Bone marrow (tissue), 2 donors: ENCODE results near the gene LSM14A.
"Not testable (repeated sequence)": the region's sequence is repeated elsewhere in the genome, so short reads cannot be mapped to it uniquely, and the experiment has no call there.

Experiments
- DNase-seq, 2 donors: peaks; one replicate each; lab custom pipeline; 2025; lab: John Stamatoyannopoulos, UW

LSM14A gene

DNA sequence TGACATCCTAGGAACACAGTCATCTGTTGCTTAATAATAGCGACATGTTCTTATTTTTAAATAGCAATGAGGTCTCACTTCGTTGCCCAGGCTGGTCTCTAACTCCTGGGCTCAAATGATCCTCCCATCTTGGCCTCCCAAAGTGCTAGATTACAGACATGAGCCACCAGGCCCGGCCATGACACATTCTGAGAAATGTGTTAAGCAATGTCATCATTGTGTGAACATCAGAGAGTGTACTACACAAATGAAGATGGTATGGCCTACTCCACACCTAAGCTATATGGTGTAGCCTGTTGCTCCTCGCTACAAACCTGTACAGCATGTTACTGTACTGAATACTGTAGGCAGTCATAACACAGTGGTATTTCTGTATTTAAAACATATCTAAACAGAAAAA is 57.4 kb downstream of the LSM14A start:
- no peak for DNase-seq

DNA sequence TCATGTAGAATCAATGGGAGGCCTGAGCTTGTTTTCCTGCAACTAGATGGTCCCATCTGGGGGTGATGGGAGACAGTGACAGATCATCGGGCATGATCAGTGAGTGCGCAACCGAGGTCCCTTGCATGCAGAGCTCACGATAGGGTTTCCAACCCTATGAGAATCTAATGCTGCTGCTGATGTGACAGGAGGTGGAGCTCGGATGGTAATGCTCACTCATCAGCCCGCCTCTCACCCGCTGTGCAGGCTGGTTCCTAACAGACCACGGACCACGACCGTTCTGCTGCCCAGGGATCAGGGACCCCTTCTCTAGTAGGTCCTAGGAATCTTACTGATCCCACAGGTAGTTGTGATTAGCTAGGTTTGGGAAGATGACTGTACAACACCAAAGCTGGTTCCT is 58.5 kb downstream of the LSM14A start:
- no peak for DNase-seq

DNA sequence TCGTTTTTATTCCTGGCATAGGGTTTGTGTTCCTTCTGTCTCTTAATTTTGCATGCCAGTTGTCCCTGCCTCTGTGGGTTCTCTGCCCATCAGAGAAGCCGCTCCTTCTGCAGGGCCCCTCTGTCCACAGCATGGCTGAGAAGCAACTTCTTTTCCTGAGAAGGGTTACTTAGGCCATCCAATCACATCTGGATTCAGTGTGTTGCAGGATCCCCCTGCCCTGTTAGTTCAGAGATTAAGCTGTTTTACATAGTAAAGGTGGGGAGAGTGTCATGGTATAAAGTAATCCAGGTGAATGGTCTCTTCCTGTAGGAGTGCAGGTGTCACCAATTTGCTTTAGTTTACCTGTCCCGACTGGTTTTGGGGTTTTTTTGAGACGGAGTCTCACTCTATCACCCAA is 59.1 kb downstream of the LSM14A start:
- no peak for DNase-seq

DNA sequence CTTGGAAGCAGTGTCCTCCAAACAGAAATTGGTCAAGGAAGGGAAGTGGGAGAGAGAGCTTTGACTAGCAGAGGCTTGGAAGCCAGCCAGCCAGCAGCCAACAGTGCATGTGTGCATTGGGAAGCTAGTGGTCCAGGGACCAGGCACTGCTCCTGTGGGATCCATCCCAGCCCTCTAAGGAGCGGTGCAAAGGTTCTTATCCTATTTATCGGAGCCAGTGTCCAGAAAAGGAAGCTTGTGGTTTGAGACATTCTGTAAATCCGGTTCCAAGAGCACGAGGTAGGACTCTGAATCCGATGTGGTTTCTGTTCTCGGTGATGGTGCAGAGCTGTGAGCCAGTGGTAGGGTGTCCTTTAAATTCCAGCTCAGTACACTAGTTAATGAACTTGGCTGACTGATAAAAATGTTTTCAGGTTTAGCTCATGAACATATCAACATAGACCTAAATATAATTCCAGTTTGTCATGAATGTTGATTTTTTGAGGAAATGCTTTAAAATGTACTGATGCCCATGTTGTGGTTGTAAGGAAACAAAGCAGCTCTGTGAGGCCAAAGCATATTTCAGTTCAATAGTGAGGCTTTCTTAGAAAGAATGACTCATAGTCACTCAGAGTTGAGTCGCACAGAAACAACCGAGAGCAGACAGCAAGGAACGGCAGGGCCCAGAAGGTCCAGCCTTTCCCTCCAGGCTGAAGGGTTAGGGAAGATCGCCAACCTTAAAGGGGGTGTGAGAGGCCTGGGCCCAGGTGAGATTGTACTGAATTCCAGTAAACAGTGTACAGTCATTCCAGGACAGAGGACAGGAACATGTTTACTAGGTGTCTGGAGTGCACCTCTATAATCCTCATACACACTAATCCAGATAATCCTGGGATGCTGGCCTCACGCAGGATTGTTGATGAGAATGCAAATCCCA is 60.5 kb downstream of the LSM14A start:
- peak in 1 of 2 donors; percentile 4 for DNase-seq

DNA sequence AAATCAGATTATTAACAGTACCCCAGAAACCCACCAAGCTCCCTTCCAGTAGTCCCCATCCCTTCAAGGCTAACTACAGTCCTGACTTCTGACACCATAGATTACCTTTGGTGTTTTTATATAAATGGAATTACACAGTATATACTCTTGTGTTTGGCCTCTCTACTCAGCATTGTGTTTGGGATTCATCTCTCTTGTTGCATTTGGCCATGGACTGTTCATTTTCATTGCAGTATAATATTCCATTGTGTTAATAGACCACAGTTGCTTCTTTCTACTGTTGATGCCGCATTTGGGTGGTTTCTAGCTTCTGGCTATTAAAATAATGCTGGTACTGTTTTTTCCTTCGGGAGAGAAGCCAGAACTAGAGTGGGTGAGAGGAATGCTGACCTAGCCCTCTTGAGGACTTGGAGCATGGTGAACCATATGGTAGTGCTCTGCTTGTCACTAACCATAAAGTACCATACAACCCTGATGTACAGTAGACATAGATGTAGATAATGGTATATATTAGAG is 63.2 kb downstream of the LSM14A start:
- no peak for DNase-seq

DNA sequence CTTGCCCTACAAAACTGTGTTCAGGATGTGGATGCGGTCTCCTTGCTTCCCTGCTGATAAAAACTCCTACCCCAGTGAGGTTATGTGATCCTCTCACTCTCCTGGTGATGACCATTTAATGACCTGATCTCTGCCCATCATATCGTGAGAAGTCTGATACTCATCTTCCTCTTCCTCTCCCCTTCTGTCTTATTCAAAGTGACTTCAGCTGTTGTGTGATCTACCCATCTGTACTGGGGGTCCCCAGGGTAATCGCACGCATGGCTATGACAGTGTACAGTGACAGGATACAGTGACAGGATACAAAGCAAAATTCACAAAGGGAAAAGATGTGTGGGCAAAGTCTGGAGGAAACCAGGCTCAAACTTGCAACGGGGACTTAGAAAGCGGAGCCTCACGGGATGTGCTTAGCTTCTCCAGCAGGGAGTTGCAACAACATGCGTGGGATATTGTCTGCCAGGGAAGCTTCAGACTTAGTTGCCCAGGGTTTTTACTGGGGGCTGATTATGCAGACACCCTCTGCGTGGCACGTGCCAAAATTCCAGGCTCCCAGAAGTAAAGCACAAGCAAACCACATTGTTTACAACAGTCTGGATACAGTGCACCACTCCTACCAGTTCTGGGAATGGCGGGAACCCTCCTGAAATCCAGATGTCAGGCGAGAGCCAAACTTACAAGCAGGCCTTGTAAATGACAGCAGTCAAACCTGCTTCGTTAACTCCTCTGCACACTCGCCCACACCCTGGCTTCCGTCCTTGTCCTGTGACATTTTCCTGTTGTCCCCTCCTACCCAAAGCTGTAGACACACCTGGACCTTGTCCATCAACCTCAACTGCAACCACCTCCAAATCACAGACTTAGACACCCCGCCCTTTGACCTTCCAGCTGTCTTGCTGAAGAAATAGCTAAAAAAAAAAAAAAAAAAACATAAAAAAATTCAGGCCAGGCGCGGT is 64.0 kb downstream of the LSM14A start:
- DNase-seq: no peak

DNA sequence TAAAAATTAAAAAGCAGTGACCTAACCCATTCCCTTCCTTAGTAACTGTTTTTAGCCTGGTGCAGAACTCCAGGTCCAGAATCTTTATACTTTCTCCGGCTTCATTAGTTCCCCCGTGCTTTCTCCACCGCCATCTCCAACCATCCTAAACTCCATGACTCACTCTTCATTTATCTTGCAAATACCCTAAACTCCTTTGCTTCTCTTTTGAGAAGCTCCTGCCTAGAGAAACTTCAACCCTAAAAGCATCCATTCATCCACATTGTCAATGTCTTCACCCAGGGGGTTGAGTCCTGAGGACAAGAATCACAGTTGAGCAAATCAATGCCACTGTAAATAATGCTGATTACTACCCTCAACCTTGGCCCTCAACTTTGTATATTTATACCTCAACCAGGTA is 65.0 kb downstream of the LSM14A start:
- DNase-seq: no peak

DNA sequence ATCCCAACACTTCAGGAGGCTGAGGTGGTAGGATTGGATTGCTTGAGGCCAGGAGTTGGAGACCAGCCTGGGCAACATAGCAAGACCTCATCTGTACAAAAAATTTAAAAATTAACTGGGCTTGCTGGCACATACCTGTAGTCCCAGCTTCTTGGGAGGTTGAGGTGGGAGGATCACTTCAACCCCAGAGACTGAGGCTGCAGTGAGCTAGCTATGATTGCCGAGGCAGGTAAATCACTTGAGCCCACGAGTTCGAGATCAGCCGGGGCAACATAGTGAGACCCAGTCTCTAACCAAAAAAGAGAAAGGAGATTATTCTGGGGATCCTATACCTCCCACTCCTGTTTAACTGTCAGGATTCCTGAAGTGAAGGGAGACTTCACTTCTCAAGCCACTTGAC is 65.6 kb downstream of the LSM14A start:
- DNase-seq: no peak

DNA sequence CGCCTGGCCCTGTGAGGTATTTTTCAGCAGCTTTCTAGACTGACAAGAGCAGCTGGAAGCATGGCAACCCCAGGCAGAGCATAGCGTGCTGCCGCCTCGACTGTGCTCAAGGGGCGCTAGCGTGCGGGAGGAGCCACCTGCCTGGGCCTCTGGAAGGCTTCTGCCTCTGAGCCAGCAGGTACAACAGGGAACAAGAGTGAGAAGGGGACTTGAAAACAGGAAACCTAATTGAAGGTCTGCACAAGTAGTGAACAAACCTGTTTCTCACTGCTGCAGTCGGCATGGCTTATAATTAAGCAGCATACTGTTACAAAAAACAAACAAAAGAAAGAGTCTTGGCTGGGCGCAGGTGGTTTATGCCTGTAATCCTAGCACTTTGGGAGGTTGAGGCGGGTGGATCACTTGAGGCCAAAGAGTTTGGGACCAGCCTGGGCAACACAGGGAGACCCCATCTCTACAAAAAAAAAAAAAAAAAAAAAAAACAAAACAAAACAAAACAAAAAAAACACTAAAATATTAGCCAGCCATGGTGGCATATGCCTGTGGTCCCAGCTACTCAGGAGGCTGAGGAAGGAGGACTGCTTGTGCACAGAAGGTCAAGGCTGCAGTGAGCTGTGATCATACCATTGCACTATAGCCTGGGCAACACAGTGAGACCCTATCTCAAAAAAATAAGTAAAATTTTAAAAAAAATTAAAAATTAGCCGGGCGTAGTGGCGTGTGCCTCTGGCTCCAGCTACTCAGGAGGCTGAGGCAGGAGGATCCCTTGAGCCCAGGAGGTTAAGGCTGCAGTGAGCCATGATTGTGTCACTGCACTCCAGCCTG is 69.4 kb downstream of the LSM14A start:
- DNase-seq: no peak

DNA sequence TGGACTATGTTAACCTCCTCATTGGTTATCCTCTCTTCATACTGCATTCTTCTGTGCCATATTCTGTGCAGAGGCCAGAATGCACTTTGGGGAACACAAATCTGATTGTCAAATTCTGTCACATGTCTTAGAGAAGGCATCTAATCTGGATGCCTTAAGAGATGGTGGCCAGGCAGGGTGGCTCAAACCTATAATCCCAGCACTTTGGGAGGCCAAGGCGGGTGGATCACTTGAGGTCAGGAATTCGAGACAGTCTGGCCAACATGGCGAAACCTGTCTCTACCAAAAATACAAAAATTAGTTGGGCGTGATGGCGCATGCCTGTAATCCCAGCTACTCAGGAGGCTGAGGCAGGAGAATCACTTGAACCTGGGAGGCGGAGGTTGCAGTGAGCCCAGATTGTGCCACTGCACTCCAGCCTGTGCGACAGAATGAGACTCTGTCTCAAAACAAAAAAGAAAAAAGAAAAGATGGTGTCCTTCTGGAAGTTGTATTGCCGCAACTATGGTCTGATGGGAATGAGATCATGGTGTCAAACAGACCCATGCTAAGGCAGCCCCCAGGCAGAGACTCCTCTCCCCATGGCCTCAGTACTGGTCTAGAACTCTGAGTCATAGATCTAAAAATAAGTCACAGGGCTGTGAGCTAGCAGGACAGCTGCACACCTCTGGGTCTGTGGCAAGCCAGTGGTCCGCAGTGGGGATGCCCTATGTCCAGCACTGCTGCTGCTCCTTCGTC is 71.0 kb downstream of the LSM14A start:
- DNase-seq: not testable (repeated sequence)

DNA sequence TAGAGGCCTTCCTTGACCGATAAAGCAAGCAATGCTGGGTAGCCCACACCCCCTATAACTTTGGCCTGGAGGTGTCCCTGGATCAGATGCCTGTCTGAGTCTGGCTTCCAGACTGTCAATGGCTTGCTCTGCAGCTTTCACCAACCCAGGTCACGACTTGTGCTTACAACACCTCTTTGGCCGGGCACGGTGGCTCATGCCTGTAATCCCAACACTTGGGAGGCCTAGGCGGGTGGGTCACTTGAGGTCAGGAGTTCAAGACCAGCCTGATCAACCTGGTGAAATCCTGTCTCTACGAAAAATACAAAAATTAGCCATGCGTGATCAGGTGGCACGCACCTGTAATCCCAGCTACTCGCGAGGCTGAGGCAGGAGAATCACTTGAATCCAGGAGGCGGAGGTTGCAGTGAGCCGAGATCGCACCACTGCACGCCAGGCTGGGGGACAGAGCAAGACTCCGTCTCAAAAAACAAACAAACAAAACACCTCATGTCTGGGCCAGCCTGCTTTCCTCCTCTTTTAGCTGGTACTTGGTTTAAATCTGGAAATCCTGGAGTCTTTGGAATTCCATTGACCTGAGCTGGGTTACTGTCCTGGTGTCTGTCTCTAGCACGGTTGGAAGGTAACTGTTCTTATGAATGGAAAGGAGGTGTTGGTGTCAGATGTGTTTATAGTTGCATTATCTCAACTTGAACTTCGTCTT is 71.7 kb downstream of the LSM14A start:
- no peak for DNase-seq

DNA sequence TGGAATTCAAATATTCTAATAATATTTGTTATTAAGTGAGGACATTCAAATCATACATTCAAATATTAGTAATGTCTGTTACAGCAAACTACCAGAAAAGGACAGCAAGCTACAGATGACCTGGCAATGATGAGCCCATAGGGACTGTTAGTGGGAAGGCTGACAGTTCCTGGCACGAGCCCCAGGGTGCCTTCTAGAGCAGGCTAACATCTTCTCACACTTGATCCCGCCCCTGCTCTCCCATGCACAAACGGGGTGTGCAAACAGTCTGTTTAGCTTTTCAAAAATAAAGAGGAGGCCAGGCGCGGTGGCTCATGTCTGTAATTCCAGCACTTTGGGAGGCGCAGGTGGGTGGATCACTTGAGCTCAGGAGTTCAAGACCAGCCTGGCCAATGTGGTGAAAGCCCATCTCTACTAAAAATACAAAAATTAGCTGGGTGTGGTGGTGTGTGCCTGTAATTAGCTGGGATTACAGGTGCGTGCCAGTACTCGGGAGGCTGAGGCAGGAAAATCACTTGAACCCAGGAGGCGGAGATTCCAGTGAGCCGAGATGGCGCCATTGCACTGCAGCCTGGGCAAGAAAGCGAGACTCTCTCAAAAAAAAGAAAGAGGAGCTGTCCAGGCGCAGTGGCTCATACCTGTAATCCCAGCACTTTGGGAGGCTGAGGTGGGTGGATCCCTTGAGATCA is 72.5 kb downstream of the LSM14A start:
- no peak for DNase-seq

DNA sequence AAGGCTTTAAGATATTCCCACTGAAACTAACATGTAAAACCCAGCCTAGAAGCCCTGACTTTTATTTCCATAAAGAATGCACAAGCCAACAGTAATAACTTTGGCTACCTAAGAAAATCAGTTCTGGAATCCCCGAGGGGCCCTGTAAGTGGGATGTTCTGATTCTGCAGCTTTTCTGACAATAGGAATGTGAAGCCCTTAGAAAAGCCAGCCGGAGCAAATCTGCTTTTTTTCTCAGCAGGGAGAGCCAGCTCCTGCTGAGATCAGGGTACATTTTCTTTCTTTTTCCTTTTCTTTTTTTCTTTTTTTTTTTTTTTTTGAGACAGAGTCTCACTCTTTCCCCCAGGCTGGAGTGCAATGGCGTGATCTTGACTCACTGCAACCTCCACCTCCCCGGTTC is 74.0 kb downstream of the LSM14A start:
- DNase-seq: no peak

DNA sequence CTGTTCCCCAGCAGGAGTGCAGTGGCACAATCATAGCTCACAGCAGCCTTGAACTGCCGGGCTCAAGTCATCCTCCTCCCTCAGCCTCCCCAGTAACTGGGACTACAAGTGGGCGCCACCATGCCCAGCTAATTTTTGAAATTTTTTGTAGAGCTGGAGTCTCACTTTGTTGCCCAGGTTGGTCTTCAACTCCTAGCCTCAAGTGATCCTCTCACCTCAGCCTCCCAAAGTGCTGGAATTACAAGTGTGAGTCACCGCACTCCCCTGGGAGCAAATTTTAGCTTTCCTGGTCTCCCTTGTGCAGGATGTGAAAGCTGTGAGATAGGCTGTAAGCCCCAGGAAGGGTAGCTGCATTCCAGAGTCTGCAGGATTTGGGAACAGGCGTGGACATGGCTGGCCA is 76.6 kb downstream of the LSM14A start:
- DNase-seq: no peak

DNA sequence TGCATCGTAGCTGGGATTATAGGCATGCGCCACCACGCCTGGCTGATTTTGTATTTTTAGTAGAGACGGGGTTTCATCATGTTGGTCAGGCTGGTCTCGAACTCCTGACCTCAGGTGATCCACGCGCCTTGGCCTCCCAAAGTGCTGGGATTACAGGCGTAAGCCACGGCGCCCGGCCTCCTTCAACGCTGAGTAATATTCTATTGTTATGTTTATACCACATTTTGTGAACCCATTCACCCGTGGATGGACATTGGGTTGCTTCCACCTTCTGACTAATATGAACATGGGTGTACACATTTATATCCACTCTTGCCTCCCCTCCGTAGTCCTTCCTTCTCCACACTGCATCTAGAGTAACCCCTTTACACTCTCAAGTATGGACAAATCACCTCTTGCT is 80.9 kb downstream of the LSM14A start:
- DNase-seq: not testable (repeated sequence)

DNA sequence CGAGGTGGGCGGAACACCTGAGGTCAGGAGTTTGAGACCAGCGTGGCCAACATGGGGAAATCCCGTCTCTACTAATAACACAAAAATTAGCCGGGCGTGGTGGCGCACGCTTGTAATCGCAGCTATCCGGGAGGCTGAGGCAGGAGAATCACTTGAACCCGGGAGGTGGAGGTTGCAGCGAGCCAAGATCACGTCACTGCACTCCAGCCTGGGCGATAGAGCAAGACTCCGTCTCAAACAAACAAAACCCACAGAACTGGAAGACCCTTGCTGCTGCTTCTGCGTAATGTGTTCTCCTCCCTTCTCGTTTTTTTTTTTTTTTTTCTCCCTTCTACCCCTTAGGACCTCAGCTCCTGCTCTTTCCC is 81.4 kb downstream of the LSM14A start:
- not testable (repeated sequence) for DNase-seq

DNA sequence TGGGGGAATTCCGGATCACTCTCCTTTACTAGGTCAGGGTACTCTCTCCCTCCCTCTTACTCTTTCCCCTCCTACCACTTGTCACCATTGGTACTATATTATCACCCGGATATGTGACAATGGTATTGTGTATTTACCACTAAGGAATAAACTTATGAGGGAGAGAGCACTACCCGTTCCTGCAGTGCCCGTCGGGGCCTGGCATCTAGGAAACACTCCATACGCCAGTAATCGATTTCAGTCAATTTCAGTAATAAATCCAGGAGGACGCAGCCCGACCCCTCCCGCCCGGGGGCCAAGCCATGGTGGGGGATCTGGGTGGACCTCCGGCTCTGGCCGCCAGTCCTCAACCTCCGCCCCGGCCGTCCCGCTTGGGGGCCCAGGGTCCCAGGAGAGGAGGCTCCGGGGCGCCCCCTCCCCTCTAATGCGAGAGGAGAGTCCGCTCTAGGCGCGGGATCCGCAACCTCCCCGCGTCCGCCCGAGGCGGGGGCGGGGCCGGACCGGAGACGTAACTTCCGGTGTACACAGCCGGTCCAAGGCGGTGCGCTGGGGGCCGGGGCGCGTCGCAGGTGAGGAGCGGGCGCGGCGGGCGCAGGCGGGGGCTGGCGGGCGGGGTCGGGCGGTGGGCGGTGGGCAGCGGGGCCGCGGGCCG is 81.9 kb downstream of the LSM14A start, which contains the start of gene GARRE1:
TSS of gene GARRE1 (plus strand) at position 509 of the 652 bp plus-strand sequence. CDS start 45,920 bp downstream, outside the sequence.
- DNase-seq: peak in 1 of 2 donors; percentile 23

DNA sequence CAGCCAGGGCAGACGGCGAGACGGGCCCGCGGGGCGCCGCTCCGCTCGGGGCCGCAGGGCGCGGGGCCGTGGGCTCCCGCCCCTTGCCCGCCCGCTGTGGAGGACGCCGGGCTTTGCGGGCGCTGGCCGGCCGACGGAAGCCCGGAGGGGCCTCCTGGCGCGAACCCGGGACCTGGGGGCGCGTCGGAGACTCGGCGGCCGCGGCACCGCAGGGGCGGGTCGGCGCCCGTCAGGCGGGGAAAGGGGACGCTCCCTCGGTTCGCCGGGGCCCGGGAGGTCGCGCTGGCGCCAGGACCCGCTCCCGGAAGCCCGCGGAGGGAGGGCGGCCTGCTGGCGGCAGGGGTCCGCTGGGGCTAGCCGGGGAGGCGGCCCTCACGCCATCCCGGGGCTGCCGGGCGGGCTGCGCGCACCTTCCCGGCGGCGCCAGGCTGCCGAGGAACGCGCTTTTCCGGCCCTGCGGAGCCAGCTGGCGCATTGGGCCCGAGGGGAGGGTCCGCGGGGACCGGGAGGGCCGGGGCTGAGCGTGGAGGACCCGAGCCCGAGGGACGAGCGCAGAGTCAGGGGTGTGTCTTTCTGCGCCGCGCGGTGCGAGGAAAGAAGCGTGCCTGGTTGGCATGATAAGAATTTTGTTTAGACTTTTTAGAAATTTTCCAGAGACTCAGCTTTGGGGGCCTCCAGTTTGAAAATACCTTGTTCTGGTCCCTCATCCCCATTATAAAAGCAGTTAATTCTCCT is 82.6 kb downstream of the LSM14A start:
- no peak for DNase-seq
